ENCODE results near the gene GAB4.

Gene GAB4

DNA sequence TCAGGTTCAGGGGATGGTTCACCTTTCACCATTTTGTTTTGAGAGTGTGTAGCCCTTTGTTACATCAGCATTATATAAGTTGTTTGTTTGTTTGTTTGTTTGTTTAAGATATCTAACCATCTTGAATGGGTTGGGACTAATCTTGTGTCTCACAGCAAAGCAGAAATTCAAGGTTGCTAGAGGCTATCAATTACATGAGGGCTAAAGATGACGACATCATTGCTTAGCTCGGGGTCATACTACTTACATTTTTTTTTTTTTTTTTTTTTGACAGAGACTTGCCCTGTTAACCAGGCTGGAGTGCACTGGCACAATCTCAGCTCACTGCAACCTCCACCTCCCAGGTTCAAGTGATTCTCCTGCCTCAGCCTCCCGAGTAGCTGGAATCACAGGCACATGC is 95.7 kb downstream of the GAB4 start:
- in situ Hi-C loops (cut with HindIII; ENCODE audit: low sequenced_read_pairs), result no loop called here
- no peak overlapping the region for H3K4me3 ChIP-seq (ENCODE audit: low read depth, low read length)
- no peak for DNase-seq (ENCODE audit: low read depth)
- TF ChIP-seq, protein P1, sequence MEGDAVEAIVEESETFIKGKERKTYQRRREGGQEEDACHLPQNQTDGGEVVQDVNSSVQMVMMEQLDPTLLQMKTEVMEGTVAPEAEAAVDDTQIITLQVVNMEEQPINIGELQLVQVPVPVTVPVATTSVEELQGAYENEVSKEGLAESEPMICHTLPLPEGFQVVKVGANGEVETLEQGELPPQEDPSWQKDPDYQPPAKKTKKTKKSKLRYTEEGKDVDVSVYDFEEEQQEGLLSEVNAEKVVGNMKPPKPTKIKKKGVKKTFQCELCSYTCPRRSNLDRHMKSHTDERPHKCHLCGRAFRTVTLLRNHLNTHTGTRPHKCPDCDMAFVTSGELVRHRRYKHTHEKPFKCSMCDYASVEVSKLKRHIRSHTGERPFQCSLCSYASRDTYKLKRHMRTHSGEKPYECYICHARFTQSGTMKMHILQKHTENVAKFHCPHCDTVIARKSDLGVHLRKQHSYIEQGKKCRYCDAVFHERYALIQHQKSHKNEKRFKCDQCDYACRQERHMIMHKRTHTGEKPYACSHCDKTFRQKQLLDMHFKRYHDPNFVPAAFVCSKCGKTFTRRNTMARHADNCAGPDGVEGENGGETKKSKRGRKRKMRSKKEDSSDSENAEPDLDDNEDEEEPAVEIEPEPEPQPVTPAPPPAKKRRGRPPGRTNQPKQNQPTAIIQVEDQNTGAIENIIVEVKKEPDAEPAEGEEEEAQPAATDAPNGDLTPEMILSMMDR (IDR thresholded peaks at IDR 0.05; ENCODE audit: low read depth, low read length, missing control alignments), result no peak

Measured in astrocyte of the cerebellum (primary cell).